Osteocyte (in vitro differentiated cells): ENCODE measurements around the gene TSPYL1. TPM values are rescaled to one million over a fixed set of nuclear protein-coding genes. Genes with fewer than 3 reads are reported as not detected.

Source experiments
- DNase-seq: peaks from one replicate; pipeline ENCODE4 v3.0.0; 2021; ENCODE audit warnings: mixed read lengths; ENCODE audit not compliant: unreplicated experiment; ENCODE audit errors: extremely low spot score
- H3K27ac Mint-ChIP-seq: one replicate; pipeline ENCODE4 v1.8.0; 2021; ENCODE audit warnings: mild to moderate bottlenecking, mixed read lengths; ENCODE audit not compliant: unreplicated experiment
- H3K27me3 Mint-ChIP-seq: one replicate; pipeline ENCODE4 v1.8.0; 2021; ENCODE audit warnings: mixed read lengths; ENCODE audit not compliant: unreplicated experiment
- H3K36me3 Mint-ChIP-seq: one replicate; pipeline ENCODE4 v1.8.0; 2021; ENCODE audit warnings: mixed read lengths; ENCODE audit not compliant: unreplicated experiment
- H3K4me1 Mint-ChIP-seq: one replicate; pipeline ENCODE4 v1.8.0; 2021; ENCODE audit warnings: mixed read lengths; ENCODE audit not compliant: unreplicated experiment
- H3K4me3 Mint-ChIP-seq: one replicate; pipeline ENCODE4 v1.8.0; 2021; ENCODE audit warnings: mild to moderate bottlenecking, moderate library complexity, mixed read lengths; ENCODE audit not compliant: unreplicated experiment
- H3K9me3 Mint-ChIP-seq: one replicate; pipeline ENCODE4 v1.8.0; 2021; ENCODE audit warnings: mixed read lengths; ENCODE audit not compliant: unreplicated experiment
- total RNA-seq: library from RNA; stranded (reverse); gene quantifications from 2 replicates; pipeline ENCODE4 v1.2.1, GENCODE V29; 2021
- TF ChIP-seq, protein P1 (sequence below): fragments of 200-600 bp; sonication (generic); IDR thresholded peaks from 2 replicates; pipeline ENCODE4 v1.5.0; 2021; ENCODE audit warnings: antibody characterized with exemption, mild to moderate bottlenecking, moderate library complexity

The TSPYL1 gene
- total RNA-seq, 1 donor from 2014 or later: 65.3 TPM

DNA sequence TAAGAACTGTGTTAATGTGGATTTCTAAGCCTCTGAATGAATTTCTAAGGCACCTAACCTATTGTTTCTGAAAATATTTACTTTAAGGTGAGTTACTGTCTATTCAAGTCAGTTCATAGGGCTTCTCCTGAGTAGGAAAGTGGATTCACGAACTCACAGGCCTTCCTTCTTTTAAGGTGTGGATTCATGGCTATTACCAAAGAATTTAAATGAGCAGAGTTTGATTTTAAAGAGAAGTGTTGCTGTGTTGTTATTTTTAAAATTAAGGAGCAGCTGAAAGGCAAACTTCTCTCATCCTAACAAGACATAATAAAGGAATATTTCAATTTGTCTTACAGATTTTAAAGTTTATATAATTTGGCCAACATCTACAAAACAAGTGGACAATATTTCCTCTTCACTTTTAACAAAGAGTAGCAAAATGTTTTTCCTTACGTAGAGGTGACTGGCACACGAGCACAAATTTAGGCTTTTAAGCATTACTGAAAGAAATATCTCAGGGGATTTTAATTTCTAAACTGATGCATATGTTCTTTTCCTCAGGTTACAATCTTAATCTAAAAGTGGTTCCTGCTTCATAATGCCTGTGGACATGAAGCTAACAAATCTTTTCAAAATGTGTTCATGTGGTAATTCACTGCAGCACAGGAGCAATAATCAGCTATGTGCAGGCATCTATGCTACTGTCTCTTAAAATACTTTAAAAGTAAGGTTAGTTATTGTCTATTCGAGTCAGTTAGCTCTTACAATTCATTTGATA, 25.3 kb downstream of the TSPYL1 start:
- Mint-ChIP-seq H3K9me3 (no peaks in the 10 kb centered on the region), H3K27ac (no peak overlapping the region), H3K36me3 (peaks cover 2% of the 10 kb centered on the region), H3K4me1 (peaks cover 29% of the 10 kb centered on the region), H3K27me3 (no peaks in the 10 kb centered on the region), H3K4me3 (no peak overlapping the region)
- no peak for DNase-seq
- TF ChIP-seq, protein P1, sequence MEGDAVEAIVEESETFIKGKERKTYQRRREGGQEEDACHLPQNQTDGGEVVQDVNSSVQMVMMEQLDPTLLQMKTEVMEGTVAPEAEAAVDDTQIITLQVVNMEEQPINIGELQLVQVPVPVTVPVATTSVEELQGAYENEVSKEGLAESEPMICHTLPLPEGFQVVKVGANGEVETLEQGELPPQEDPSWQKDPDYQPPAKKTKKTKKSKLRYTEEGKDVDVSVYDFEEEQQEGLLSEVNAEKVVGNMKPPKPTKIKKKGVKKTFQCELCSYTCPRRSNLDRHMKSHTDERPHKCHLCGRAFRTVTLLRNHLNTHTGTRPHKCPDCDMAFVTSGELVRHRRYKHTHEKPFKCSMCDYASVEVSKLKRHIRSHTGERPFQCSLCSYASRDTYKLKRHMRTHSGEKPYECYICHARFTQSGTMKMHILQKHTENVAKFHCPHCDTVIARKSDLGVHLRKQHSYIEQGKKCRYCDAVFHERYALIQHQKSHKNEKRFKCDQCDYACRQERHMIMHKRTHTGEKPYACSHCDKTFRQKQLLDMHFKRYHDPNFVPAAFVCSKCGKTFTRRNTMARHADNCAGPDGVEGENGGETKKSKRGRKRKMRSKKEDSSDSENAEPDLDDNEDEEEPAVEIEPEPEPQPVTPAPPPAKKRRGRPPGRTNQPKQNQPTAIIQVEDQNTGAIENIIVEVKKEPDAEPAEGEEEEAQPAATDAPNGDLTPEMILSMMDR: no peak

DNA sequence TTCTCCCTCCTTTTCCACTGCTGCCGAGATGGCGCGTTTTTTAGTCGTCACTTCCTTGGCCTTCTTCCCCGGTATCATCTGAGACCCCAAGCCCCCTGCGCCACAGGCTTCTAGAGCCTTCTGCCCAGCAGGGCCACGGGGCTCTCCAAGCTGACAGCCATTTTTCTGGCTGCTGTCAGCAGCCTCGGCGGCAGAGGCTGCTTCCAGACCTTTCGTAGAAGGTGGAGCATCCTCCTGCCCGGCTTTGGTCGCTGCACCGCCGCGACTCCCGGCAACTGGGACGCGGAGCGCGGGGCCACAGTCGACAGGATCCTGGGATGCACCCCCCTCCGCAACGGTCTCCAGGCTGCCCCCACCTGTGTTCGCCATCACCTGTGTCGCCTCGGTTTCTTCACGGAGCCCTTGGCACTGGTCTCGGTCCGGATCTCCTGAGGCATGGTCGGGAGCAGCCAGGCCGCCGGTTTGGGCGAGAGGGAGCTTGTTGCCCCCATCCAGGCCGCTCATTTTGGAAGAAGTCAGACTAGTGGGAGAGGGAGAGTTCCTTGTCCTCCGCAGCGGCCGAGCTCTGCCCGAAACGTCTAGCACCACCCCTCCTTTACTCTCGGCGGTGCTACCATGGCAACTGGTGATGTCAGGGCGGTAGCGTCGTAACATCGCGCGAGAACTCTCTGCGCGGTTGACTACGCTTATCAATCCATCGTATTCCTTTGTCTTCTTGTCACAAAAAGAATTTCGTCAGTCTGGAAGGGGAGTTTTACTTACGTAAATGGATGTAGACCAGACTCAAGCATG, 26.0 kb downstream of the TSPYL1 start, which contains the start of gene TSPYL4:
Gene TSPYL4, minus strand, starts transcription at position 571 of the 792 bp plus-strand sequence. Its CDS starts 67 bp downstream, at position 504.
- peaks cover 29% of the 10 kb centered on the region for H3K4me1 Mint-ChIP-seq
- H3K4me3 Mint-ChIP-seq: no peak within 1 kb of the TSS
- H3K27me3 Mint-ChIP-seq: no peaks in the 10 kb centered on the region
- TF ChIP-seq, protein P1: no peak
- peak; percentile 97 for DNase-seq
- H3K36me3 Mint-ChIP-seq: peaks cover 2% of the 10 kb centered on the region
- H3K27ac Mint-ChIP-seq: no peak within 1 kb of the TSS
- no peaks in the 10 kb centered on the region for H3K9me3 Mint-ChIP-seq

DNA sequence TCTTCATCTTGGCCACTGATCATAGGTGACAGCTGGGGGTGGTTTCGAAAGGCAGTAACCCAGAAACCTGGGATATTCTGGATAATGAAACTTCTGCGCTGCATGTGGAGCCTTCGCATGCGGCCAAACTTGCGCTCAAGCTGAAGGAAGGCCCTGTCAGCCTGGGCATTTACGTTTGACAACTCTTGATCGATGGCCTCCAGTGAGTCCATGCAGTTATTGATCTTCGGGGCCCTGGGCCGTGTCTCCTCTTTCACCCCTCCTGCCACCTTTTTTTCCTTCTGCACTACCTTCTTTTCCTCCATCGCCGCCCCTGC, 26.6 kb downstream of the TSPYL1 start:
- peaks cover 29% of the 10 kb centered on the region for H3K4me1 Mint-ChIP-seq
- no peak overlapping the region for H3K4me3 Mint-ChIP-seq
- H3K36me3 Mint-ChIP-seq: peaks cover 2% of the 10 kb centered on the region
- no peaks in the 10 kb centered on the region for H3K9me3 Mint-ChIP-seq
- TF ChIP-seq, protein P1: no peak
- H3K27me3 Mint-ChIP-seq: no peaks in the 10 kb centered on the region
- no peak overlapping the region for H3K27ac Mint-ChIP-seq
- no peak for DNase-seq

DNA sequence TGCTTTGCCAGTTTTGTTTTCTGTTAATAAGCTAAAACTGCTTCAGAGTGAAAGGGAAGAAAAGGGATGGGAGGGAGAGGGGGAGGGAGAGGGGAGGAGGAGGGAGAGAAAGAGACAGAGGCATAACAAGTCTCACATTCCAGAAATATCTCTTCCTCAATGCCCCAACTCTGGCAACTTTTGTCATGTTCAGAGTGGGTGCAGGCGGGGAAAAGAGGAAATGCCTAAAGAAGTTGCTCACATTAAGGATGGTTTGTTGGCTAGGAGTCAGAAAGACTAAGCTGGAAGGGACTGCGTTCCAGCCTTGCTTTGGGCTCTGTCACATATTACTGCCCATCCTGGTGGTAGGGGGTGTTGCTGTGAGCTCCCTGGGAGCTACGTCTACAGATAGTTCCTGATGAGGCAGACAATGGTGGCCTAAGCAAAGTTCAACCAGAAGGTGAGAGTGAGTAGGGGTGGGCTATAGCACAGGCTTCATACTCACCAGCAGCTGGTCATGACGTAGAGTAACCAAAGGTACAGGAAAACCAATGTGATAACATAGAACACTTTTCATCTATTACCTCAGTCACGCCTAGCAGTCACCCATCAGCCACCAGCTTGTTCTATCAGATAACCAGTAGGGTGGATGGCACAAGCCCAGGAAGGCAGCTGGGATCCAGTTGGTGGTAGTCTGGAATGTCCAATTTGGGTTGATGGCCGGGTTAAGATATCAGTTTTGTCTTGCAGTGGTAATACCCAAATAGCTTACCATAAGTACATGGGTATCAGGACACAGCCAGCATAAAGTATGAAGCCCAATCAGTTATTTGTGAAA, 28.0 kb downstream of the TSPYL1 start:
- TF ChIP-seq, protein P1: no peak
- Mint-ChIP-seq H3K4me3 (peak overlapping the region; percentile 65), H3K27ac (peak overlapping the region; percentile 83), H3K36me3 (peaks cover 2% of the 10 kb centered on the region), H3K27me3 (no peaks in the 10 kb centered on the region), H3K4me1 (peaks cover 29% of the 10 kb centered on the region), H3K9me3 (no peaks in the 10 kb centered on the region)
- no peak for DNase-seq
